Activated CD8-positive, alpha-beta memory T cell treated with anti-CD3 and anti-CD28 coated beads, Interleukin-2, amount 50 U/mL, for 48 hours (primary cell): ENCODE measurements around the gene CEP135.
"Not testable (repeated sequence)": the region's sequence is repeated elsewhere in the genome, so short reads cannot be mapped to it uniquely, and the experiment has no call there.

Experiments
- DNase-seq: peaks from one replicate; pipeline ENCODE4 v3.0.0-alpha.2; 2020

Gene CEP135

GRCh38 chr4:56026596-56026995 lies 77.9 kb downstream of the CEP135 start:
- DNase-seq: no peak

GRCh38 chr4:56028165-56028564 lies 79.4 kb downstream of the CEP135 start:
- no peak for DNase-seq

GRCh38 chr4:56038487-56039162 lies 89.9 kb downstream of the CEP135 start:
- no peak for DNase-seq

GRCh38 chr4:56040842-56041241 lies 92.1 kb downstream of the CEP135 start:
- no peak for DNase-seq

- no peak for DNase-seq
Measured at GRCh38 chr4:56042225-56042624, 93.5 kb downstream of the CEP135 start.

- DNase-seq: no peak
Measured at GRCh38 chr4:56048383-56048701, 99.6 kb downstream of the CEP135 start.

- DNase-seq: peak; percentile 78
Measured at GRCh38 chr4:56048702-56049431, 100.1 kb downstream of the CEP135 start.

GRCh38 chr4:56050625-56051024 lies 101.9 kb downstream of the CEP135 start:
- DNase-seq: no peak

- DNase-seq: no peak
Measured at GRCh38 chr4:56051029-56051709, 102.4 kb downstream of the CEP135 start.

- no peak for DNase-seq
Measured at GRCh38 chr4:56051710-56052075, 102.9 kb downstream of the CEP135 start.

- no peak for DNase-seq
Measured at GRCh38 chr4:56052481-56052880, 103.7 kb downstream of the CEP135 start.

GRCh38 chr4:56052966-56053365 lies 104.2 kb downstream of the CEP135 start:
- DNase-seq: no peak

GRCh38 chr4:56055027-56055977 lies 106.6 kb downstream of the CEP135 start:
- DNase-seq: no peak

GRCh38 chr4:56055991-56056390 lies 107.2 kb downstream of the CEP135 start:
- no peak for DNase-seq

- DNase-seq: no peak
Measured at GRCh38 chr4:56058555-56058954, 109.8 kb downstream of the CEP135 start.

GRCh38 chr4:56060036-56060435 lies 111.3 kb downstream of the CEP135 start:
- DNase-seq: no peak

- DNase-seq: no peak
Measured at GRCh38 chr4:56062106-56062505, 113.4 kb downstream of the CEP135 start.

GRCh38 chr4:56062526-56063145 lies 113.9 kb downstream of the CEP135 start:
- DNase-seq: no peak

- no peak for DNase-seq
Measured at GRCh38 chr4:56066493-56066892, 117.7 kb downstream of the CEP135 start.

GRCh38 chr4:56067826-56068225 lies 119.1 kb downstream of the CEP135 start:
- no peak for DNase-seq

- DNase-seq: not testable (repeated sequence)
Measured at GRCh38 chr4:56072730-56073129, 124.0 kb downstream of the CEP135 start.

- no peak for DNase-seq
Measured at GRCh38 chr4:56077676-56078075, 128.9 kb downstream of the CEP135 start.

- no peak for DNase-seq
Measured at GRCh38 chr4:56078866-56079265, 130.1 kb downstream of the CEP135 start.
